K562 (cell line): ENCODE data around the gene SNRNP40. TPM values are rescaled to one million over a fixed set of nuclear protein-coding genes. Genes with fewer than 3 reads are reported as not detected.

Experiments
- ATAC-seq: fragments of 200-7000 bp; cut with Tn5 transposase; 3 replicates; pipeline ENCODE4 v1.9.1; 2020; ENCODE audit warnings: moderate library complexity
- BruUV-seq: library from RNA; stranded (reverse); fragments of 400-500 nt; replicated peaks from 2 replicates; lab custom pipeline; 2021; lab: Mats Ljungman, UMichigan
- CTCF ChIA-PET: fragments of 300-600 bp; formaldehyde crosslinking; extraction: SDS; loops from one replicate; lab custom pipeline; 2021; ENCODE audit warnings: low intra/inter-chr PET ratio; lab: Yijun Ruan, JAX
- POLR2A ChIA-PET: fragments of 300-600, 350-650 bp; sonication (Branson Sonifier 250); formaldehyde crosslinking; extraction: SDS; loops from one replicate; lab custom pipeline; 2021; ENCODE audit warnings: antibody characterized with exemption, inconsistent platforms; lab: Yijun Ruan, JAX
- DNase-seq, 4 experiments: peaks; one replicate each; pipeline versions ENCODE4 v3.0.0 to v3.0.0-alpha.2; 2011 to 2018; ENCODE audit warnings: low spot score in 3 of 4, mixed read lengths in 3 of 4; ENCODE audit errors: extremely low read depth in 1 of 4
- FAIRE-seq: peaks from 2 replicates; lab custom pipeline; 2011; peaks lifted over from hg19 to GRCh38; lab: Jason Lieb, UNC
- H2AFZ ChIP-seq: 2 replicates; pipeline ENCODE4 v1.6.0; 2011; ENCODE audit warnings: low read depth, low read length, control low read depth, inconsistent platforms
- H3K27ac ChIP-seq: fragments of 200-600 bp; 3 replicates; pipeline ENCODE4 v1.8.0; 2011; ENCODE audit warnings: low read depth, mild to moderate bottlenecking, control low read depth, inconsistent platforms, low read length, moderate library complexity, mixed read lengths; ENCODE audit errors: extremely low read depth
- H3K27me3 ChIP-seq, 2 experiments: fragments of 300-600 bp in 1 of 2; 2 replicates in 1 of 2; 3 replicates in 1 of 2; pipeline versions ENCODE4 v1.6.0 to v1.8.0; 2011; ENCODE audit warnings: inconsistent platforms in 2 of 2, low read length in 2 of 2, mild to moderate bottlenecking in 1 of 2, mixed read lengths in 1 of 2, moderate library complexity in 1 of 2; ENCODE audit not compliant: control insufficient read depth in 2 of 2, insufficient read depth in 2 of 2
- H3K36me3 ChIP-seq: fragments of 300-600 bp; 3 replicates; pipeline ENCODE4 v1.8.0; 2011; ENCODE audit warnings: mild to moderate bottlenecking, low read length, inconsistent platforms; ENCODE audit not compliant: control insufficient read depth, insufficient read depth
- H3K4me1 ChIP-seq, 2 experiments: fragments of 200-600 bp in 1 of 2; replicated peaks in 1 of 2; 2 replicates in 1 of 2; 3 replicates in 1 of 2; pipeline versions ENCODE4 v1.5.1 to v1.8.0; 2011; ENCODE audit warnings: inconsistent platforms in 2 of 2, low read length in 2 of 2, mild to moderate bottlenecking in 1 of 2, mixed read lengths in 1 of 2, moderate library complexity in 1 of 2; ENCODE audit not compliant: control insufficient read depth in 2 of 2, insufficient read depth in 2 of 2
- H3K4me2 ChIP-seq: 2 replicates; pipeline ENCODE4 v1.6.1; 2011; ENCODE audit warnings: low read length, control low read depth, inconsistent platforms, mixed read lengths; ENCODE audit not compliant: insufficient read depth
- H3K4me3 ChIP-seq: fragments of 200-600 bp; sonication (generic), shearing (Covaris generic); 2 replicates; pipeline ENCODE4 v1.5.1; 2016; ENCODE audit warnings: control low read depth, inconsistent platforms
- H3K79me2 ChIP-seq: fragments of 200-600 bp; 3 replicates; pipeline ENCODE4 v1.8.0; 2011; ENCODE audit warnings: low read length, inconsistent platforms; ENCODE audit not compliant: control insufficient read depth, insufficient read depth
- H3K9ac ChIP-seq, 2 experiments: 2 replicates each; pipeline versions ENCODE4 v1.6.0 to v1.6.1; 2011; ENCODE audit warnings: low read depth in 2 of 2, low read length in 2 of 2, control low read depth in 1 of 2, inconsistent platforms in 1 of 2, mild to moderate bottlenecking in 1 of 2, mixed read lengths in 1 of 2; ENCODE audit not compliant: insufficient read depth in 1 of 2
- H3K9me1 ChIP-seq: one replicate; pipeline ENCODE4 v1.6.0; 2011; ENCODE audit warnings: inconsistent platforms, mild to moderate bottlenecking, low read length, moderate library complexity; ENCODE audit not compliant: control insufficient read depth, insufficient read depth
- H3K9me3 ChIP-seq: replicated peaks from 2 replicates; pipeline ENCODE4 v1.5.1; 2011; ENCODE audit warnings: low read depth, low read length, inconsistent platforms; ENCODE audit not compliant: control insufficient read depth, insufficient read depth
- H4K20me1 ChIP-seq: replicated peaks from 2 replicates; pipeline ENCODE4 v1.6.1; 2011; ENCODE audit warnings: low read length, inconsistent platforms, mixed read lengths; ENCODE audit not compliant: control insufficient read depth, insufficient read depth
- EP300 ChIP-seq: IDR thresholded peaks from 2 replicates; pipeline ENCODE4 v1.6.1; 2012; ENCODE audit warnings: low read length, improper control_type of control experiment
- ETV1 ChIP-seq: fragments of 450-650 bp; conservative IDR thresholded peaks from 2 replicates; pipeline ENCODE4 v1.6.1; 2016; ENCODE audit warnings: missing genetic modification characterization, control low read depth, low read depth, missing compliant biosample characterization
- EWSR1 ChIP-seq: fragments of 450-650 bp; IDR thresholded peaks from 2 replicates; pipeline ENCODE4 v1.6.1; 2018; ENCODE audit warnings: borderline replicate concordance, mild to moderate bottlenecking, low read depth, moderate library complexity; ENCODE audit not compliant: partially characterized antibody
- GABPA ChIP-seq: fragments of 200-800 bp; sonication (Bioruptor generic); conservative IDR thresholded peaks from 2 replicates; pipeline ENCODE4 v1.6.1; 2016; ENCODE audit warnings: low read depth, missing genetic modification characterization, missing compliant biosample characterization
- ILK ChIP-seq: fragments of 450-650 bp; IDR thresholded peaks from 2 replicates; pipeline ENCODE4 v1.6.1; 2016; ENCODE audit warnings: missing genetic modification characterization, low read depth, mild to moderate bottlenecking, missing compliant biosample characterization, moderate library complexity, borderline replicate concordance
- IRF2 ChIP-seq: sonication (generic); formaldehyde crosslinking; IDR thresholded peaks from 2 replicates; pipeline ENCODE4 v1.8.1; 2022; ENCODE audit warnings: mild to moderate bottlenecking, missing genetic modification reagents
- JUND ChIP-seq, 2 experiments: IDR thresholded peaks; 2 replicates in 1 of 2; 3 replicates in 1 of 2; pipeline ENCODE4 v1.6.1; 2011; ENCODE audit warnings: borderline replicate concordance in 2 of 2, low read depth in 2 of 2, low read length in 2 of 2, improper control_type of control experiment in 1 of 2, missing biosample characterization in 1 of 2, missing genetic modification characterization in 1 of 2, missing genetic modification reagents in 1 of 2
- MECOM ChIP-seq: fragments of 250-450 bp; sonication (Bioruptor Pico); IDR thresholded peaks from 2 replicates; pipeline ENCODE4 v1.8.0; 2022; ENCODE audit warnings: inconsistent platforms
- RBM25 ChIP-seq: fragments of 200-400 bp; formaldehyde crosslinking; IDR thresholded peaks from 2 replicates; pipeline ENCODE4 v1.6.1; 2018; ENCODE audit warnings: low read length, low read depth, moderate library complexity; ENCODE audit not compliant: severe bottlenecking
- RFX1 ChIP-seq: fragments of 450-650 bp; IDR thresholded peaks from 2 replicates; pipeline ENCODE4 v1.6.1; 2016; ENCODE audit warnings: mild to moderate bottlenecking, moderate library complexity
- TEAD2 ChIP-seq: fragments of 450-650 bp; IDR thresholded peaks from 2 replicates; pipeline ENCODE4 v1.6.1; 2016; ENCODE audit warnings: missing genetic modification characterization, control low read depth, missing compliant biosample characterization
- TEAD4 ChIP-seq, 2 experiments: sonication (generic) in 1 of 2; formaldehyde crosslinking in 1 of 2; IDR thresholded peaks; 2 replicates each; pipeline versions ENCODE4 v1.6.1 to v1.8.0; 2012 to 2022; ENCODE audit warnings: borderline replicate concordance in 1 of 2, inconsistent platforms in 1 of 2, low read length in 1 of 2, mild to moderate bottlenecking in 1 of 2, missing genetic modification reagents in 1 of 2
- ZNF134 ChIP-seq: fragments of 250-450 bp; sonication (Bioruptor Pico); conservative IDR thresholded peaks from 2 replicates; pipeline ENCODE4 v1.4.0; 2020
- WGBS: fragments of 100-300 bp; shearing (Covaris generic); methylation state at CpG from one replicate; pipeline ENCODE4 v1.1.6; 2016; ENCODE audit warnings: low coverage, mixed read lengths; ENCODE audit not compliant: insufficient coverage; ENCODE audit errors: missing lambda C conversion rate; 5-methylcytosine and 5-hydroxymethylcytosine counted together
- in situ Hi-C: fragments of 300-500 bp; cut with MboI; formaldehyde crosslinking; loops from 4 replicates; pipeline ENCODE4 v1.15.0; 2018; ENCODE audit warnings: inconsistent platforms, mixed read lengths
- intact Hi-C: fragments of 100-400 bp; cut with micrococcal nuclease; formaldehyde crosslinking; loops from 2 replicates; pipeline ENCODE4 v1.14.2; 2022
- polyA plus RNA-seq, 8 experiments: library from polyadenylated mRNA; depleted of rRNA in 4 of 8; stranded (reverse) in 5 of 8; unstranded in 3 of 8; fragments of >200 nt; fragmentation: Nextera tagmentation in 2 of 8; fragmentation: Illumina TruSeq in 1 of 8; extraction: Ambion mirVana in 2 of 8; extraction: Trizol in 1 of 8; gene quantifications; 2 replicates each; pipeline versions ENCODE4 v1.2.1 to v1.2.3, GENCODE V29; 2011 to 2014; ENCODE audit warnings: inconsistent platforms in 1 of 8, missing spikeins in 1 of 8
- total RNA-seq, 7 experiments: library from RNA; depleted of rRNA in 6 of 7; stranded (reverse); fragments of >200 nt in 6 of 7; fragmentation: Illumina TruSeq in 2 of 7; extraction: Trizol in 2 of 7; gene quantifications; 2 replicates each; pipeline versions ENCODE4 v1.2.1 to v1.2.3, GENCODE V29; 2011 to 2021; ENCODE audit warnings: low replicate concordance in 1 of 7
- TF ChIP-seq, protein P1 (sequence below): fragments of 250-450 bp; sonication (Bioruptor Pico); IDR thresholded peaks from 2 replicates; pipeline ENCODE4 v1.5.0; 2021

The SNRNP40 gene
- total and polyA plus RNA-seq, 9 of the 15 experiments (the other 6 are each of a cell fraction or from before 2014, with no cell fraction given): 48.7 to 278 (median 163) TPM

DNA sequence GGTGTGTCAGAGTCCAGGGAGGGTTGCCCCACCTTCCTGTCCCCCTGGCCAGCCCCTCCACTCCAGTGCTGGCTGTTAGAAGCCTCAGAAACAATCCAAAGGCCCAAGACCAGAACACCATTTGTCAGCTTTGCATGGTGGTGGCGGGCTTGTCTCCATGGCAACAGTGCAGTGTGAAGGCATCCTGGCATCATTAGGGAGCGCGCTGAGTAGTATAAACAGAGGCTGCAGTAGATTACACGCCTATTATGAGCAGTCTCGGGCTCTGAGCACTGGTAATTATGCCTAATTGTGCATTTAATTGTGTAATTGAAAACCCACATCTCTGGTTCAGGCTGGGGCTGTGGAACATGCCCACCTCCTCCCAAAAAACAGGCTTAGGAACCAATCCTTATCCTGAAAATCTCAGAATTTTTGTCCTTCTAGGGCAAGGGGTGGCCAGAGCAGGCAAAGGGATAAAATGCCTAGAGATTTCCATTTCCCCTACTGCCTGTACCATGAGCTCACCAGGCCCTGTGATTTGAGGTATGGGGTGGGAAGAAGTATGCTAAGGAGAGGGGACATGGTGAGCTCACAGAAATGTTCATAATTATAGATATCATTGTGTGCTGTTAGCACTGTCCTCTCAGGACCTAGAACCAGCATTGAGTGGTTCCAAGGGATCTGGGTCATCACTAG lies 68.6 kb downstream of the SNRNP40 start:
- DNase-seq (no peak), ATAC-seq (peak; percentile 19; the same call in 1 of the 3 replicates), FAIRE-seq (no peak)
- Histone ChIP-seq H3K9me3 (no peaks in the 10 kb centered on the region), H3K79me2 (no peaks in the 10 kb centered on the region), H3K4me2 (no peak overlapping the region), H3K4me1 (no peaks in the 10 kb centered on the region), H3K9ac (no peak overlapping the region), H3K4me3 (no peak overlapping the region), H3K27me3 (peaks cover 29 to 52% of the 10 kb centered on the region in 2 experiments; a peak in 4 of 5 replicates), H3K27ac (no peak overlapping the region), H4K20me1 (no peaks in the 10 kb centered on the region; the same call in 1 of the 2 replicates), H3K36me3 (no peaks in the 10 kb centered on the region), H2AFZ (no peak overlapping the region), H3K9me1 (no peaks in the 10 kb centered on the region)
- intact Hi-C loops (no loop called here), in situ Hi-C loops (no loop called here)
- ChIA-PET POLR2A (interaction anchor here (0.7 kb wide), 1 partner anchor 39 kb away, joined by 4 read pairs; no protein-coding TSS in a partner anchor), CTCF (no interaction called here)
- TF ChIP-seq RBM25 (no peak), RFX1 (peak; percentile 74)
- BruUV-seq: no TSS peak
- WGBS: 14% methylated on average over 5 of the region's 5 CpGs

DNA sequence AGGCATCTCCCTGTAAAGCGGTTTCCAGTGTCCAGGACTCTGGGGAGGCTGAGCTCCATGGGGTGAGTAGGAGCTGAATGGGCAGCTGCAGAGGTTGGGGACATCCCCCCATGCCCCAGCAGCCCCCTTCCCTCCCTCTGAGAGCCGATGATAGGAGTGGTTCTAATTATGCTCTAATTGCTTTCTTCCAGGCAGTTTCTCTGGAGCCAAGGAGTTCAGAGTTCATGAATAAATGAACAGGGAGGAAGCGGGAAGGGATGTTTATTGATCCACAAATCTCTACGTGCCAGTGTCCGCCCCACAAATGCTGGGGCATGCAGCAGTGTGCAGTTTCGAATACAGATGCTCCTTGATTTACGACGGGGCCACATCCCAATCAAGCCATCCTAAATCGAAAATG lies 72.5 kb downstream of the SNRNP40 start:
- H4K20me1 ChIP-seq: no peaks in the 10 kb centered on the region; the same call in 1 of the 2 replicates
- WGBS: under 1% methylated on average over 8 of the region's 9 CpGs
- ATAC-seq (no peak), DNase-seq (no peak), FAIRE-seq (no peak)
- POLR2A ChIA-PET: interaction anchor here (0.7 to 1.1 kb wide), 4 partner anchors 10 to 40 kb away, joined by 3 read pairs; no protein-coding TSS in a partner anchor
- H3K9ac ChIP-seq: no peak overlapping the region
- intact Hi-C loops (no loop called here), in situ Hi-C loops (no loop called here)
- no peak overlapping the region for H3K4me2 ChIP-seq
- CTCF ChIA-PET: no interaction called here
- H2AFZ ChIP-seq: no peak overlapping the region
- H3K79me2 ChIP-seq: no peaks in the 10 kb centered on the region
- H3K27ac ChIP-seq: no peak overlapping the region
- no peaks in the 10 kb centered on the region for H3K36me3 ChIP-seq
- no peaks in the 10 kb centered on the region for H3K9me1 ChIP-seq
- H3K27me3 ChIP-seq: peaks cover 45 to 75% of the 10 kb centered on the region in 2 experiments; a peak in 4 of 5 replicates
- H3K9me3 ChIP-seq: no peaks in the 10 kb centered on the region
- no TSS peak for BruUV-seq
- no peaks in the 10 kb centered on the region for H3K4me1 ChIP-seq
- H3K4me3 ChIP-seq: no peak overlapping the region
- TF ChIP-seq JUND (IDR thresholded peaks at IDR 0.05; ENCODE audit: borderline replicate concordance, low read depth, low read length) (no peak), JUND (tag; IDR thresholded peaks at IDR 0.05; ENCODE audit: borderline replicate concordance, low read depth, low read length) (no peak), TEAD4 (IDR thresholded peaks at IDR 0.05; ENCODE audit: low read length) (no peak), TEAD4 (CRISPR knock-in tag; IDR thresholded peaks at IDR 0.05; ENCODE audit: borderline replicate concordance) (no peak), ILK (tag) (no peak), MECOM (no peak), TEAD2 (no peak), EWSR1 (no peak), EP300 (no peak), ZNF134 (no peak), GABPA (tag) (no peak), IRF2 (CRISPR knock-in tag) (no peak), ETV1 (tag) (no peak)
- TF ChIP-seq, protein P1, sequence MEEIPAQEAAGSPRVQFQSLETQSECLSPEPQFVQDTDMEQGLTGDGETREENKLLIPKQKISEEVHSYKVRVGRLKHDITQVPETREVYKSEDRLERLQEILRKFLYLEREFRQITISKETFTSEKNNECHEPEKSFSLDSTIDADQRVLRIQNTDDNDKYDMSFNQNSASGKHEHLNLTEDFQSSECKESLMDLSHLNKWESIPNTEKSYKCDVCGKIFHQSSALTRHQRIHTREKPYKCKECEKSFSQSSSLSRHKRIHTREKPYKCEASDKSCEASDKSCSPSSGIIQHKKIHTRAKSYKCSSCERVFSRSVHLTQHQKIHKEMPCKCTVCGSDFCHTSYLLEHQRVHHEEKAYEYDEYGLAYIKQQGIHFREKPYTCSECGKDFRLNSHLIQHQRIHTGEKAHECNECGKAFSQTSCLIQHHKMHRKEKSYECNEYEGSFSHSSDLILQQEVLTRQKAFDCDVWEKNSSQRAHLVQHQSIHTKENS (CRISPR knock-in tag): no peak
